ENCODE data around the gene LMNA.

Gene LMNA

GRCh38 chr1:156081917-156082308, 32.6 kb upstream of the LMNA start:
- no peak for DNase-seq (ENCODE audit: low read depth, low spot score)

- no peak for DNase-seq (ENCODE audit: low read depth, low spot score)
Observed at GRCh38 chr1:156082309-156083091, 32.0 kb upstream of the LMNA start, which contains the start of gene MEX3A. TSS of gene MEX3A (minus strand) at chr1:156082465. CDS start at chr1:156081998, 467 bp downstream.

GRCh38 chr1:156083800-156084790, 30.4 kb upstream of the LMNA start:
- DNase-seq (ENCODE audit: low read depth, low spot score), result no peak

GRCh38 chr1:156086256-156086662, 28.3 kb upstream of the LMNA start:
- peak; percentile 75 for DNase-seq (ENCODE audit: low read depth, low spot score)

GRCh38 chr1:156089704-156090103, 24.8 kb upstream of the LMNA start:
- DNase-seq (ENCODE audit: low read depth, low spot score), result no peak

- no peak for DNase-seq (ENCODE audit: low read depth, low spot score)
Observed at GRCh38 chr1:156090138-156090839, 24.2 kb upstream of the LMNA start.

GRCh38 chr1:156090840-156091188, 23.7 kb upstream of the LMNA start:
- no peak for DNase-seq (ENCODE audit: low read depth, low spot score)

GRCh38 chr1:156091610-156092009, 22.9 kb upstream of the LMNA start:
- DNase-seq (ENCODE audit: low read depth, low spot score), result no peak

GRCh38 chr1:156095906-156096508, 18.5 kb upstream of the LMNA start:
- no peak for DNase-seq (ENCODE audit: low read depth, low spot score)

GRCh38 chr1:156096640-156097391, 17.7 kb upstream of the LMNA start:
- DNase-seq (ENCODE audit: low read depth, low spot score), result no peak

GRCh38 chr1:156097499-156098178, 16.9 kb upstream of the LMNA start:
- no peak for DNase-seq (ENCODE audit: low read depth, low spot score)

- no peak for DNase-seq (ENCODE audit: low read depth, low spot score)
Observed at GRCh38 chr1:156098784-156099183, 15.7 kb upstream of the LMNA start.

GRCh38 chr1:156099282-156099681, 15.2 kb upstream of the LMNA start:
- no peak for DNase-seq (ENCODE audit: low read depth, low spot score)

GRCh38 chr1:156100205-156100995, 14.1 kb upstream of the LMNA start:
- no peak for DNase-seq (ENCODE audit: low read depth, low spot score)

GRCh38 chr1:156101880-156102279, 12.6 kb upstream of the LMNA start:
- DNase-seq (ENCODE audit: low read depth, low spot score), result no peak

- DNase-seq (ENCODE audit: low read depth, low spot score), result no peak
Observed at GRCh38 chr1:156102633-156103511, 11.6 kb upstream of the LMNA start.

- no peak for DNase-seq (ENCODE audit: low read depth, low spot score)
Observed at GRCh38 chr1:156103521-156103947, 11.0 kb upstream of the LMNA start.

GRCh38 chr1:156104065-156104810, 10.3 kb upstream of the LMNA start:
- no peak for DNase-seq (ENCODE audit: low read depth, low spot score)
